Activated naive CD8-positive, alpha-beta T cell (primary cell): ENCODE results near the gene NR2C1.
"Not testable (repeated sequence)": the region's sequence is repeated elsewhere in the genome, so short reads cannot be mapped to it uniquely, and the experiment has no call there.

Experiments used
- H3K27ac Mint-ChIP-seq: one replicate; pipeline ENCODE4 v1.8.0; 2021; ENCODE audit warnings: mixed read lengths
- H3K27me3 Mint-ChIP-seq: one replicate; pipeline ENCODE4 v1.8.0; 2021; ENCODE audit warnings: mixed read lengths
- H3K36me3 Mint-ChIP-seq: one replicate; pipeline ENCODE4 v1.8.0; 2021; ENCODE audit warnings: mixed read lengths
- H3K4me1 Mint-ChIP-seq: one replicate; pipeline ENCODE4 v1.8.0; 2021; ENCODE audit warnings: low read depth, mixed read lengths
- H3K4me3 Mint-ChIP-seq: one replicate; pipeline ENCODE4 v1.8.0; 2021; ENCODE audit warnings: mild to moderate bottlenecking, mixed read lengths
- H3K9me3 Mint-ChIP-seq: one replicate; pipeline ENCODE4 v1.8.0; 2021; ENCODE audit warnings: low read depth, mixed read lengths

The NR2C1 gene

DNA sequence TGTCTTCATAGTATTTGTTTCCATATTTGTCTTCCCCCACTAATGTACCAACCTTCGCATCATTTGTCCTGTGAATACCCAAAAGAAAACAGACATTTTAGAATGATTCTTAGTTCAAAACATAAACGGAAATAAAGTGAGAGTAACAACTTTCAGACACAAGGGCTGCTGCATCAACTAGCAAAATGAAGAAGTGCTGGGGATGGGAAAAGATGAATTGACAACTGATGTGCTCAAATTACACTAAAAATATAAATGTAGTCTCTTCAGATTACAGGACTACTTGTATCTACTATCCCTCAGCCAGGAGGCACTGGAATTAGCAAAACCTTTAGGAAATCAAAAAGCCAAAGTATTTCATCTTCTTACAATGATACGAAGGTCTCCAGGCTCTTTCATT is 70.7 kb downstream of the NR2C1 start:
- Mint-ChIP-seq H3K36me3 (peaks cover 27% of the 10 kb centered on the region), H3K9me3 (peaks cover 9% of the 10 kb centered on the region), H3K4me1 (peaks cover 54% of the 10 kb centered on the region), H3K4me3 (peak overlapping the region; percentile 97), H3K27ac (peak overlapping the region; percentile 92), H3K27me3 (no peaks in the 10 kb centered on the region)

DNA sequence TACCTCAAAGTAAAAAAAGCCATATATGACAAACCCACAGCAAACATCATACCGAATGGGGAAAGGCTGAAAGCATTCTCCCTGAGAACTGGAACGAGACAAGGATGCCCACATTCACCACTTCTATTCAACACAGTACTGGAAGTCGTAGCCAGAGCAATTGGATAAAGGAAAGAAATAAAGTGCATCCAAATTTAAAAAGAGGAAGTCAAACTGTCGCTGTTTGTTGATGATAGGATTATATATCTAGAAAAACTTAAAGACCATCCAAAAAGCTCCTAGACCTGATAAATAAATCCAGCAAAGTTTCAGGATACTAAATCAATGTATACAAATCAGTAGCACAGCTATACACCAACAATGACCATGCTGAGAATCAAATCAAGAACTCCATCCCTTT is 75.1 kb downstream of the NR2C1 start:
- no peaks in the 10 kb centered on the region for H3K9me3 Mint-ChIP-seq
- H3K4me3 Mint-ChIP-seq: peak overlapping the region; percentile 69
- H3K36me3 Mint-ChIP-seq: peaks cover 19% of the 10 kb centered on the region
- H3K4me1 Mint-ChIP-seq: peaks cover 41% of the 10 kb centered on the region
- H3K27me3 Mint-ChIP-seq: no peaks in the 10 kb centered on the region
- no peak overlapping the region for H3K27ac Mint-ChIP-seq

- Mint-ChIP-seq H3K36me3 (peaks cover 19% of the 10 kb centered on the region), H3K27ac (no peak overlapping the region), H3K4me3 (no peak overlapping the region), H3K9me3 (no peaks in the 10 kb centered on the region), H3K27me3 (no peaks in the 10 kb centered on the region), H3K4me1 (peaks cover 39% of the 10 kb centered on the region)
Measured at GRCh38 chr12:94997726-94998125, 75.7 kb downstream of the NR2C1 start.

DNA sequence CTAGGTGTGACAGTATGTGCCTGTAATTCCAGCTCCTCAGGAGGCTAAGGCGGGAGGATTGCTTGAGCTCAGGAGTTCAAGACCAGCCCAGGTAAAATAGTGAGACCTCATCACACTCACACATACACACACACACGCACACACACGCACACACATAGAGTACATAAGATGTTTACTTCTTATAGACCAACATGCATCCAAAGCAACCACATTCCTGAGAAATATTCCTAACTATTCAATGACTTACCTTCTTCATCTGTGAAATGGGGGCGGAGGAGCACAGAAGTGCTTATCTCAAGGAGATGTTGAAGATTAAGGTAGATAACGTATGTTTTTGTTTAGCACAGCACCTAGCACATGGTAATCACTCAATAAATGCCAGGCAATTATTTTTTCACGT is 76.4 kb downstream of the NR2C1 start:
- Mint-ChIP-seq H3K4me1 (peaks cover 36% of the 10 kb centered on the region), H3K27me3 (no peaks in the 10 kb centered on the region), H3K9me3 (no peaks in the 10 kb centered on the region), H3K27ac (no peak overlapping the region), H3K4me3 (no peak overlapping the region), H3K36me3 (peaks cover 16% of the 10 kb centered on the region)

GRCh38 chr12:94994312-94994711 is 79.1 kb downstream of the NR2C1 start:
- peaks cover 33% of the 10 kb centered on the region for H3K4me1 Mint-ChIP-seq
- no peaks in the 10 kb centered on the region for H3K9me3 Mint-ChIP-seq
- H3K27me3 Mint-ChIP-seq: no peaks in the 10 kb centered on the region
- no peak overlapping the region for H3K27ac Mint-ChIP-seq
- H3K4me3 Mint-ChIP-seq: no peak overlapping the region
- peaks cover 12% of the 10 kb centered on the region for H3K36me3 Mint-ChIP-seq

- not testable (repeated sequence) for H3K27me3 Mint-ChIP-seq, H3K27ac Mint-ChIP-seq, H3K36me3 Mint-ChIP-seq, H3K4me3 Mint-ChIP-seq, H3K9me3 Mint-ChIP-seq
- peaks cover 33% of the 10 kb centered on the region for H3K4me1 Mint-ChIP-seq
Measured at GRCh38 chr12:94993855-94994254, 79.6 kb downstream of the NR2C1 start.

DNA sequence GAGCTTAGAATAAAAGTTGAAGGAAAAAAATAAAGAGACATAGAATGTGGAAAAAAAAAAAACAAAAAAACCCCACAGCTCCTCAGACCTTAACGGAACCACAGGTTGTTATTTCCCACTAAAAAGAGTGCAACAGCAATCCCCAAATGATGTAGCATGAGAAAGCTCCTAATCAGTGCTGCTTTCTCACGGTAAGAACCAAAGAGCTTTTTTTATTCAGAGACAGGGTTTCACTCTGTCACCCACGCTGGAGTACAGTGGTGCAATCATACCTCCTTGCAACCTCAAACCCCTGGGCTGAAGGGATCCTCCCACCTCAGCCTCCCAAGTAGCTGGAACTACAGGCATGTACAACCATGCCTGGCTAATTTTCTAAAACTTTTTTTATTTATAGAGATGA is 83.2 kb downstream of the NR2C1 start:
- Mint-ChIP-seq H3K4me3 (no peak overlapping the region), H3K27ac (peak overlapping the region; percentile 37), H3K36me3 (peaks cover 12% of the 10 kb centered on the region), H3K4me1 (peaks cover 45% of the 10 kb centered on the region), H3K9me3 (no peaks in the 10 kb centered on the region), H3K27me3 (no peaks in the 10 kb centered on the region)

GRCh38 chr12:94988471-94988870 is 84.9 kb downstream of the NR2C1 start:
- H3K4me3 Mint-ChIP-seq: peak overlapping the region; percentile 46
- no peaks in the 10 kb centered on the region for H3K27me3 Mint-ChIP-seq
- peak overlapping the region; percentile 64 for H3K27ac Mint-ChIP-seq
- H3K36me3 Mint-ChIP-seq: peaks cover 15% of the 10 kb centered on the region
- no peaks in the 10 kb centered on the region for H3K9me3 Mint-ChIP-seq
- H3K4me1 Mint-ChIP-seq: peaks cover 53% of the 10 kb centered on the region

- peak overlapping the region; percentile 64 for H3K27ac Mint-ChIP-seq
- peak overlapping the region; percentile 58 for H3K4me3 Mint-ChIP-seq
- H3K4me1 Mint-ChIP-seq: peaks cover 57% of the 10 kb centered on the region
- H3K36me3 Mint-ChIP-seq: peaks cover 15% of the 10 kb centered on the region
- H3K9me3 Mint-ChIP-seq: no peaks in the 10 kb centered on the region
- H3K27me3 Mint-ChIP-seq: no peaks in the 10 kb centered on the region
Measured at GRCh38 chr12:94987801-94988200, 85.6 kb downstream of the NR2C1 start.

DNA sequence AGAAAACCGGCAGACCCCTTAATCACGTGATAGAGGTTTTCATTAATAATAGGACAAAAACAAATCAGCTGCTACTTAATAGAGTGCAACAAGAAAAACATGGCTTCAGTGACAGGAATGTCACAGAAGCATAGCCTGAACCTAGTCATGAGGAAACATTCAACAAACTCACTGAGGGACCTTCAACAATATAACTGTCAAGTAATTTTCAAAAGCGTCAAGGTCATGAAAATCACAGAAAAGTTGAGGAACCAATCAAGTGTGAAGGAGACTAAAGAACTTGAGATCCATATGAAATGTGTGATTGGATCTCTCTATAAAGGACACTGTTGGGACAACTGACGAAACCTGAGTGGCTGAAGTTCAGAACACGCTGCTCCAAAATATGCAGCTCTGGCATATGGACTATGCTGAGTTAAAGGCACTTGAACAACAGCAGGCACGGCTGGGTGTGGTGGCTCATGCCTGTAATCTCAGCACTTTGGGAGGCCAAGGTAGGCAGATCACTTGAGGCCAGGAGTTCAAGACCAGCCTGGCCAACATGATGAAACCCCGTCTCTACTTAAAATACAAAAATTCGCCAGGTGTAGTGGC is 86.2 kb downstream of the NR2C1 start:
- H3K36me3 Mint-ChIP-seq: peaks cover 15% of the 10 kb centered on the region
- peak overlapping the region; percentile 58 for H3K4me3 Mint-ChIP-seq
- H3K4me1 Mint-ChIP-seq: peaks cover 62% of the 10 kb centered on the region

DNA sequence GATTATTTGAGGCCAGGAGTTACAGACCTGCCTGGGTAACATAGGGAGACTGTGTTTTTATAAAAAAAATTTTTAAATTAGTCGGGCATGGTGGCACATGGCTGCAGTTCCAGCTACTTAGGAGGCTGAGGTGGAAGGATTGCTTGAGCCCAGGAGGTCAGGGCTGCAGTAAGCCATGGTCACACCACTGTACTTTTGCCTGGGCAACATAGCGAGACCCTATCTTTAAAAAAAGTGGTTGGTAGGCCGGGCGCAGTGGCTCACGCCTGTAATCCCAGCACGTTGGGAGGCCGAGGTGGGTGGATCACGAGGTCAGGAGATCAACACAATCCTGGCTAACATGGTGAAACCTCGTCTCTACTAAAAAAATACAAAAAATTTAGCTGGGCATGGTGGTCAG is 88.3 kb downstream of the NR2C1 start:
- not testable (repeated sequence) for H3K9me3 Mint-ChIP-seq, H3K27ac Mint-ChIP-seq, H3K27me3 Mint-ChIP-seq, H3K4me3 Mint-ChIP-seq
- Mint-ChIP-seq H3K36me3 (peaks cover 12% of the 10 kb centered on the region), H3K4me1 (peaks cover 68% of the 10 kb centered on the region)

More for the DNA sequence above, 86.2 kb downstream of the NR2C1 start:
- H3K27me3 Mint-ChIP-seq: no peaks in the 10 kb centered on the region
- no peaks in the 10 kb centered on the region for H3K9me3 Mint-ChIP-seq
- H3K27ac Mint-ChIP-seq: peak overlapping the region; percentile 64

DNA sequence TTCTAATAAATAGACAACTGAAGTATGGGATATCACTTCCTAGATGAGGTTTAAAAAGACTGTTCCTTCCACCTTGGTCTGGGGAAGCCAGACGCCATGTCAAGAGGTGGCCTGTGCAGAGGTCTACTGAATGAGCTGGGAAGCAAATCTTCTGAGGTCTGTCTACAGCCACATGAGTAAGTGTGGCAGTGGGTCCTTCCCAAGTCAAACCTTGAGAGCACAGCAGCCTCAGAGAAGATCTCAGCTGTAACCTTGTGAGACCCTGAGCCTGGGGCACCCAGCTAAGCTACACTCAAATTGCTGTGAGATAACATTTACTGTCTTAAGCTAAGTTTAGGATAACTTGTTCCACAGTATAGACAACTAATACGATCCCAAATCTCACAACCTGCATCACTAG is 90.1 kb downstream of the NR2C1 start:
- no peak overlapping the region for H3K4me3 Mint-ChIP-seq
- H3K36me3 Mint-ChIP-seq: peaks cover 9% of the 10 kb centered on the region
- H3K9me3 Mint-ChIP-seq: no peaks in the 10 kb centered on the region
- H3K4me1 Mint-ChIP-seq: peaks cover 54% of the 10 kb centered on the region
- no peaks in the 10 kb centered on the region for H3K27me3 Mint-ChIP-seq
- H3K27ac Mint-ChIP-seq: no peak overlapping the region

DNA sequence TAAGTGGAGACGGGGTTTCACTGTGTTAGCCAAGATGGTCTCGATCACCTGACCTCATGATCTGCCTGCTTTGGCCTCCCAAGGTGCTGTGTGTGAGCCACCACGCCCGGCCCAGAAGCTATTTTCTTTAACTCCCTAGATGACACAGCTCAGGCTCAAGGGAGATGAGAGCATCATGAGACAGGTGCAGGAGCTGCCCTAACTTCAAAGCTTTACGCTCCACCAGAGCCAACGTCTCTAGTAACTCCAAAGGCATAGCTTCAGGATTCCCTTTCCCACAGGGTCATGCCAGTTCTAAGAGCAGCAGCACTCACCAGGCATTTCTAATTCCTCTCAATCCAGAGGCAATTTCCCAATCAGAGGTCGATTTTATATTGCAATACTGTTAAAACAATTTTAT is 91.0 kb downstream of the NR2C1 start:
- H3K9me3 Mint-ChIP-seq: no peaks in the 10 kb centered on the region
- no peak overlapping the region for H3K4me3 Mint-ChIP-seq
- H3K36me3 Mint-ChIP-seq: peaks cover 6% of the 10 kb centered on the region
- no peaks in the 10 kb centered on the region for H3K27me3 Mint-ChIP-seq
- no peak overlapping the region for H3K27ac Mint-ChIP-seq
- peaks cover 48% of the 10 kb centered on the region for H3K4me1 Mint-ChIP-seq

- peaks cover 44% of the 10 kb centered on the region for H3K4me1 Mint-ChIP-seq
- no peaks in the 10 kb centered on the region for H3K9me3 Mint-ChIP-seq
- H3K27ac Mint-ChIP-seq: no peak overlapping the region
- no peaks in the 10 kb centered on the region for H3K27me3 Mint-ChIP-seq
- peaks cover 6% of the 10 kb centered on the region for H3K36me3 Mint-ChIP-seq
- H3K4me3 Mint-ChIP-seq: no peak overlapping the region
Measured at GRCh38 chr12:94980577-94980976, 92.8 kb downstream of the NR2C1 start.

DNA sequence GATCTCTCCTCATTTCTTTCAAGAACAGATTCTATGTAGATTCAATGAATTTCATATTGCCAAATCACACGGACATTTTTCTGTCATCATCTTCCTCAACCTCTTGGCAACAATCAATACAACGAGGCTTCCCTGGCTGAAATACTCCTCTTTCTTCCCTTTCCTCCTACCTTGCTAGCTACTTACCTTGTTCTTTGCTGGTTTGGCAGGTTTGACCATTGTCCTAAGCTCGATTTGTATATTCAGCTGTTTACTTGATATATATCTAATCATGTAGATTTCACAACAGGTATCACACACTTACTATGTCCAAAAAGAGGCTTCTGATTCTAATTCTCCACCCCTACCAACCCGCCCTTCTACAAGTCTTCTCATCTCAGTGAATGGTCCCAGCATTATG is 93.5 kb downstream of the NR2C1 start:
- H3K36me3 Mint-ChIP-seq: peaks cover 6% of the 10 kb centered on the region
- H3K4me1 Mint-ChIP-seq: peaks cover 44% of the 10 kb centered on the region
- no peak overlapping the region for H3K4me3 Mint-ChIP-seq
- H3K27me3 Mint-ChIP-seq: no peaks in the 10 kb centered on the region
- no peak overlapping the region for H3K27ac Mint-ChIP-seq
- no peaks in the 10 kb centered on the region for H3K9me3 Mint-ChIP-seq

GRCh38 chr12:94977766-94978468 is 95.5 kb downstream of the NR2C1 start:
- peaks cover 4% of the 10 kb centered on the region for H3K36me3 Mint-ChIP-seq
- no peak overlapping the region for H3K27ac Mint-ChIP-seq
- no peaks in the 10 kb centered on the region for H3K27me3 Mint-ChIP-seq
- no peaks in the 10 kb centered on the region for H3K9me3 Mint-ChIP-seq
- H3K4me1 Mint-ChIP-seq: peaks cover 33% of the 10 kb centered on the region
- H3K4me3 Mint-ChIP-seq: no peak overlapping the region
